Prostate gland (tissue), 2 donors: Measurements from ENCODE around the gene BCL2L2. TPM values are rescaled to one million over a fixed set of nuclear protein-coding genes. Genes with fewer than 3 reads are reported as not detected.
A peak's percentile ranks its signal among the peaks of the same experiment; 100 is the strongest.

Experiments
- DNase-seq: peaks from one replicate; pipeline ENCODE4 v3.0.0-alpha.2; 2019; ENCODE audit warnings: low spot score
- H3K27ac ChIP-seq, 2 donors: fragments of 200-600 bp; sonication (generic); 2 replicates each; pipeline ENCODE4 v1.5.1; 2017 to 2019
- H3K27me3 ChIP-seq: fragments of 200-600 bp; sonication (generic); replicated peaks from 2 replicates; pipeline ENCODE4 v1.5.1; 2019; ENCODE audit not compliant: insufficient read depth
- H3K36me3 ChIP-seq, 2 donors: fragments of 200-600 bp; sonication (generic); 1 replicate in 1 of 2; 2 replicates in 1 of 2; pipeline versions ENCODE4 v1.5.1 to v1.8.1; 2017 to 2019
- H3K4me1 ChIP-seq: fragments of 200-600 bp; sonication (generic); replicated peaks from 2 replicates; pipeline ENCODE4 v1.5.1; 2019
- H3K4me3 ChIP-seq, 2 donors: fragments of 200-600 bp; sonication (generic); 2 replicates each; pipeline ENCODE4 v1.5.1; 2017 to 2019
- H3K9me3 ChIP-seq: fragments of 200-600 bp; sonication (generic); 2 replicates; pipeline ENCODE4 v1.5.1; 2017
- CTCF ChIP-seq, 4 experiments: fragments of 200-600 bp in 2 of 4; fragments of 450-650 bp in 2 of 4; sonication (generic) in 2 of 4; IDR thresholded peaks; 1 replicate in 3 of 4; 2 replicates in 1 of 4; pipeline ENCODE4 v1.5.1; 2016 to 2019; ENCODE audit warnings: antibody characterized with exemption in 4 of 4, mild to moderate bottlenecking in 2 of 4, moderate library complexity in 2 of 4
- POLR2A ChIP-seq: fragments of 450-650 bp; IDR thresholded peaks from one replicate; pipeline ENCODE4 v1.6.1; 2016; ENCODE audit warnings: antibody characterized with exemption, mild to moderate bottlenecking
- POLR2AphosphoS5 ChIP-seq: sonication (generic); formaldehyde crosslinking; IDR thresholded peaks from one replicate; pipeline ENCODE4 v1.6.1; 2017; ENCODE audit warnings: antibody characterized with exemption
- WGBS: methylation state at CpG from one replicate; pipeline ENCODE4 v1.1.5; 2018; 5-methylcytosine and 5-hydroxymethylcytosine counted together
- intact Hi-C: fragments of 100-400 bp; cut with DNase I; formaldehyde crosslinking; loops from one replicate; pipeline ENCODE4 v1.14.2; 2022
- total RNA-seq, 2 donors: library from RNA; depleted of rRNA; stranded (reverse); fragments of >200 nt; gene quantifications; one replicate each; pipeline ENCODE4 v1.1.0, GENCODE V29; 2016

Gene BCL2L2
- total RNA-seq, 2 donors from 2014 or later, result 45.4 to 87.3 TPM

DNA sequence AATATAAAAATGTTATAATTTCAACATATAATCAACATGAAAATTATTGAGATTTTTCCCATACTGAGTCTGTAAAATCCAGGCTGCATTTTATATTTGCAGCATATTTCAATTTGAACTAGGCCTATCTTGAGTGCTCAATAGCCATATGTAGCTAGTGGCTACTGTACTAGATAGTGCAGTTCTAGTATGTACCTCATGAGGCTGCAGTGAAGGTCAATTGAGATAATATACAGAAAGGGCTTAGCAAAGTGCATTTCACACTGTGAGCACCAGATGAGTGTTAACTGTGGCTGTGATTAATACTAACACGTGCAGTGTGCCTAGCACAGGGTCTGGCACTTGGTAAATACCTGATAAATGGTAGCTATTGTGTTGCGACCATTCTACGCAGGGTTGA, 51.4 kb downstream of the BCL2L2 start:
- intact Hi-C loops, result no loop called here
- DNase-seq, result no peak
- Histone ChIP-seq H3K4me1 (peaks cover 10% of the 10 kb centered on the region), H3K27me3 (no peaks in the 10 kb centered on the region), H3K9me3 (no peaks in the 10 kb centered on the region), H3K36me3 (peaks cover 0 to 5% of the 10 kb centered on the region in 2 donors), H3K27ac (no peak overlapping the region), H3K4me3 (no peak overlapping the region)
- TF ChIP-seq POLR2AphosphoS5 (no peak), POLR2A (no peak), CTCF (IDR thresholded peaks at IDR 0.05) (no peak)
- WGBS, result 81% methylated on average over 3 of the region's 3 CpGs

- 88% methylated on average over 12 of the region's 12 CpGs for WGBS
- TF ChIP-seq POLR2A (no peak), POLR2AphosphoS5 (no peak)
- Histone ChIP-seq H3K27me3 (no peaks in the 10 kb centered on the region), H3K36me3 (peaks cover 0 to 5% of the 10 kb centered on the region in 2 donors), H3K27ac (peak overlapping the region in 1 of 2 donors; percentile 50), H3K9me3 (no peaks in the 10 kb centered on the region), H3K4me3 (no peak overlapping the region), H3K4me1 (peaks cover 10% of the 10 kb centered on the region)
- intact Hi-C loops, result no loop called here
- no peak for DNase-seq
Measured at GRCh38 chr14:23358553-23359166, 52.0 kb downstream of the BCL2L2 start.

DNA sequence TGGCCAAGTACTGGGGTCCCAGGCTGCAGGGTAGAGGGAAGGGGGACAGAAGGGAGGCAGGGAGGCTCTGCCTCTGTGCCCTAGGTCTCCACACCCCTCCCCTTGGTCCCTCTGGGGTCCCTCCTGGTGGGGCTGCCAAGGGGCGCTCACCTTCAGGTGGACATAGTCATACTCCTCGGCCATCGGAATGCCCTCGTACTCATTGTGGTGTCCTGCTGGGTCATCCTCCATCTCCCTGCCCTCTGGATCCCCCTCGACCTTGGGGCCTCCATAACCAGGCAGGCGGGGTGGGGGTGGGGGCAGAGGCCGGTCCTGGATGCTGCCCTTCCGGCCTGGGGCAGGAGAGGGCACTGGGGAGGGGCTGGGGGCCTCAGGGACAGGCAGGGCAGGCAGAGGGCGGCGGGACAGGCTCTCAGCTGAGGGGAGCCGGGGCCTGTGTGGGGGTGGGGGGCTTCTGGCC, 52.6 kb downstream of the BCL2L2 start:
- no peaks in the 10 kb centered on the region for H3K9me3 ChIP-seq
- no peaks in the 10 kb centered on the region for H3K27me3 ChIP-seq
- no peak for DNase-seq
- TF ChIP-seq CTCF (IDR thresholded peaks at IDR 0.05) (no peak), POLR2A (no peak), POLR2AphosphoS5 (no peak)
- peak overlapping the region in 1 of 2 donors; percentile 50 for H3K27ac ChIP-seq
- no peak overlapping the region for H3K4me3 ChIP-seq
- peaks cover 0 to 5% of the 10 kb centered on the region in 2 donors for H3K36me3 ChIP-seq
- intact Hi-C loops, result no loop called here
- 91% methylated on average over 11 of the region's 11 CpGs for WGBS
- peaks cover 10% of the 10 kb centered on the region for H3K4me1 ChIP-seq

GRCh38 chr14:23359722-23360447, 53.3 kb downstream of the BCL2L2 start:
- intact Hi-C loops, result no loop called here
- Histone ChIP-seq H3K4me1 (peaks cover 10% of the 10 kb centered on the region), H3K36me3 (peaks cover 0 to 5% of the 10 kb centered on the region in 2 donors), H3K27ac (peak overlapping the region; percentile 2 to 50), H3K4me3 (no peak overlapping the region), H3K27me3 (no peaks in the 10 kb centered on the region), H3K9me3 (no peaks in the 10 kb centered on the region)
- DNase-seq, result no peak
- no peak for TF ChIP-seq POLR2AphosphoS5
- no peak for TF ChIP-seq POLR2A
- no peak for TF ChIP-seq CTCF (IDR thresholded peaks at IDR 0.05)
- WGBS, result 82% methylated on average over 22 of the region's 22 CpGs

- peaks cover 10% of the 10 kb centered on the region for H3K4me1 ChIP-seq
- intact Hi-C loops, result no loop called here
- H3K27me3 ChIP-seq, result no peaks in the 10 kb centered on the region
- H3K36me3 ChIP-seq, result peaks cover 0 to 5% of the 10 kb centered on the region in 2 donors
- DNase-seq, result no peak
- 76% methylated on average over 11 of the region's 11 CpGs for WGBS
- no peaks in the 10 kb centered on the region for H3K9me3 ChIP-seq
- H3K4me3 ChIP-seq, result no peak overlapping the region
- peak overlapping the region; percentile 2 to 50 for H3K27ac ChIP-seq
- TF ChIP-seq CTCF (IDR thresholded peaks at IDR 0.05), result peak in 2 of 4 experiments; percentile 17 to 22
- no peak for TF ChIP-seq POLR2AphosphoS5
Measured at GRCh38 chr14:23360496-23360895, 53.9 kb downstream of the BCL2L2 start.
